GM12878 (cell line): ENCODE data around the gene CRTC1. TPM values are rescaled to one million over a fixed set of nuclear protein-coding genes. Genes with fewer than 3 reads are reported as not detected.
A peak's percentile ranks its signal among the peaks of the same experiment; 100 is the strongest.

Source experiments
- ATAC-seq: fragments of 200-7000 bp; cut with Tn5 transposase; 3 replicates; pipeline ENCODE4 v1.9.1; 2020; ENCODE audit warnings: mild to moderate bottlenecking, moderate library complexity
- BruUV-seq: library from RNA; stranded (reverse); fragments of 400-500 nt; replicated peaks from 2 replicates; lab custom pipeline; 2021; lab: Mats Ljungman, UMichigan
- CTCF ChIA-PET: fragments of 300-600 bp; sonication (Branson Sonifier 250); formaldehyde crosslinking; extraction: SDS; loops from one replicate; lab custom pipeline; 2021; ENCODE audit warnings: inconsistent platforms; lab: Yijun Ruan, JAX
- POLR2A ChIA-PET: fragments of 350-600 bp; formaldehyde crosslinking; extraction: SDS; loops from one replicate; lab custom pipeline; 2021; ENCODE audit warnings: inconsistent platforms; lab: Charles Lee
- RAD21 ChIA-PET: fragments of 300-600 bp; sonication (Branson Sonifier 250); formaldehyde crosslinking; loops from one replicate; lab custom pipeline; 2023; ENCODE audit warnings: antibody characterized with exemption; ENCODE audit not compliant: unreplicated experiment; lab: Charles Lee
- SMC1A ChIA-PET: fragments of 300-600 bp; sonication (Branson Sonifier 250); formaldehyde crosslinking; loops from one replicate; lab custom pipeline; 2023; ENCODE audit not compliant: unreplicated experiment, uncharacterized antibody; lab: Charles Lee
- DNase-seq: peaks from one replicate; pipeline ENCODE4 v3.0.0-alpha.2; 2011; ENCODE audit warnings: low read depth, low spot score
- FAIRE-seq: peaks from 3 replicates; lab custom pipeline; 2011; peaks lifted over from hg19 to GRCh38; lab: Jason Lieb, UNC
- H2AFZ ChIP-seq: 2 replicates; pipeline ENCODE4 v1.6.0; 2011; ENCODE audit warnings: low read depth, low read length, control low read depth; ENCODE audit not compliant: control insufficient read depth
- H3K27ac ChIP-seq: 2 replicates; pipeline ENCODE4 v1.5.1; 2011; ENCODE audit warnings: control low read depth; ENCODE audit not compliant: control insufficient read depth, insufficient read depth
- H3K27me3 ChIP-seq, 2 experiments: replicated peaks in 1 of 2; 2 replicates each; pipeline versions ENCODE4 v1.6.0 to v1.6.1; 2011; ENCODE audit warnings: low read length in 1 of 2; ENCODE audit not compliant: control insufficient read depth in 2 of 2, insufficient read depth in 2 of 2
- H3K36me3 ChIP-seq, 2 experiments: 2 replicates each; pipeline ENCODE4 v1.5.1; 2011; ENCODE audit warnings: low read length in 1 of 2; ENCODE audit not compliant: control insufficient read depth in 2 of 2, insufficient read depth in 2 of 2
- H3K4me1 ChIP-seq: 2 replicates; pipeline ENCODE4 v1.6.1; 2011; ENCODE audit warnings: mild to moderate bottlenecking, low read length, moderate library complexity, mixed read lengths; ENCODE audit not compliant: control insufficient read depth, insufficient read depth
- H3K4me2 ChIP-seq: 2 replicates; pipeline ENCODE4 v1.6.0; 2011; ENCODE audit warnings: control low read depth; ENCODE audit not compliant: control insufficient read depth, insufficient read depth
- H3K4me3 ChIP-seq: fragments of 200-600 bp; sonication (generic); 2 replicates; pipeline ENCODE4 v1.5.1; 2016
- H3K79me2 ChIP-seq: 2 replicates; pipeline ENCODE4 v1.6.0; 2011; ENCODE audit warnings: low read length; ENCODE audit not compliant: control insufficient read depth, insufficient read depth
- H3K9ac ChIP-seq: 2 replicates; pipeline ENCODE4 v1.8.0; 2011; ENCODE audit warnings: low read length, control low read depth, mixed read lengths; ENCODE audit not compliant: control insufficient read depth, insufficient read depth
- H3K9me3 ChIP-seq: replicated peaks from 3 replicates; pipeline ENCODE4 v1.5.1; 2011; ENCODE audit warnings: mild to moderate bottlenecking, low read length; ENCODE audit not compliant: control insufficient read depth, insufficient read depth
- H4K20me1 ChIP-seq: 2 replicates; pipeline ENCODE4 v1.6.0; 2011; ENCODE audit not compliant: control insufficient read depth, insufficient read depth
- BCL3 ChIP-seq: IDR thresholded peaks from 2 replicates; pipeline ENCODE4 v1.6.1; 2011; ENCODE audit warnings: borderline replicate concordance, low read depth, mild to moderate bottlenecking, moderate library complexity, low read length; ENCODE audit not compliant: insufficient read depth, poor library complexity, severe bottlenecking
- BHLHE40 ChIP-seq, 2 experiments: fragments of 450-650 bp in 1 of 2; IDR thresholded peaks; 2 replicates each; pipeline ENCODE4 v1.6.1; 2011 to 2017; ENCODE audit warnings: low read depth in 2 of 2, borderline replicate concordance in 1 of 2, improper control_type of control experiment in 1 of 2, low read length in 1 of 2, mild to moderate bottlenecking in 1 of 2
- CBX5 ChIP-seq: sonication (generic); IDR thresholded peaks from 2 replicates; pipeline ENCODE4 v1.6.1; 2016; ENCODE audit warnings: low read depth, moderate library complexity, mild to moderate bottlenecking, inconsistent platforms
- CEBPZ ChIP-seq: fragments of 150-350 bp; IDR thresholded peaks from 2 replicates; pipeline ENCODE4 v1.6.1; 2016; ENCODE audit warnings: low read depth, low read length
- POLR2AphosphoS5 ChIP-seq: IDR thresholded peaks from 2 replicates; pipeline ENCODE4 v1.6.1; 2011; ENCODE audit warnings: mild to moderate bottlenecking, low read length, inconsistent platforms
- USF1 ChIP-seq: IDR thresholded peaks from 2 replicates; pipeline ENCODE4 v1.6.1; 2011; ENCODE audit warnings: borderline replicate concordance, low read depth, mild to moderate bottlenecking, moderate library complexity, mixed read lengths, low read length; ENCODE audit not compliant: insufficient read depth; ENCODE audit errors: extremely low read length
- ZBTB11 ChIP-seq: fragments of 450-650 bp; formaldehyde crosslinking; IDR thresholded peaks from 2 replicates; pipeline ENCODE4 v1.5.0; 2022; ENCODE audit warnings: mild to moderate bottlenecking, missing genetic modification characterization
- ZNF687 ChIP-seq: fragments of 450-650 bp; IDR thresholded peaks from 2 replicates; pipeline ENCODE4 v1.6.1; 2017; ENCODE audit warnings: mild to moderate bottlenecking, moderate library complexity
- WGBS: methylation state at CpG from one replicate; pipeline ENCODE4 v1.1.6; 2016; ENCODE audit warnings: low lambda C conversion rate; ENCODE audit not compliant: insufficient replicate concordance, insufficient coverage; ENCODE audit errors: missing lambda C conversion rate; 5-methylcytosine and 5-hydroxymethylcytosine counted together
- in situ Hi-C: fragments of 300-500 bp; cut with MboI; formaldehyde crosslinking; loops from 9 replicates; pipeline ENCODE4 v1.14.3; 2018; ENCODE audit warnings: mixed read lengths
- intact Hi-C: fragments of 100-400 bp; cut with micrococcal nuclease; formaldehyde crosslinking; loops from one replicate; pipeline ENCODE4 v1.14.2; 2022; ENCODE audit not compliant: unreplicated experiment
- polyA plus RNA-seq, 11 experiments: library from polyadenylated mRNA; depleted of rRNA in 4 of 11; unstranded in 6 of 11; stranded (reverse) in 5 of 11; fragments of >200 nt; fragmentation: Nextera tagmentation in 4 of 11; fragmentation: Illumina TruSeq in 1 of 11; extraction: Ambion mirVana in 4 of 11; extraction: Trizol in 1 of 11; gene quantifications; 1 replicate in 1 of 11; 2 replicates in 10 of 11; pipeline versions ENCODE4 v1.2.1 to v1.2.3, GENCODE V29; 2011 to 2016; ENCODE audit warnings: inconsistent platforms in 2 of 11, missing spikeins in 2 of 11, low read depth in 1 of 11
- total RNA-seq, 4 experiments: library from RNA; depleted of rRNA in 3 of 4; stranded (reverse); fragments of >200 nt in 3 of 4; fragmentation: Illumina TruSeq in 1 of 4; extraction: Trizol in 1 of 4; gene quantifications; 2 replicates each; pipeline versions ENCODE4 v1.2.1 to v1.2.3, GENCODE V29; 2013 to 2021

The CRTC1 gene
- total and polyA plus RNA-seq, 10 of the 15 experiments (the other 5 are each of a cell fraction or from before 2014, with no cell fraction given) = 0.02 to 4.6 (median 1.1) TPM; not detected in 1

GRCh38 chr19:18684642-18684993 lies 1.1 kb downstream of the CRTC1 start:
- Histone ChIP-seq H2AFZ (no peak overlapping the region), H3K27ac (no peak overlapping the region)
- TF ChIP-seq BHLHE40 (IDR thresholded peaks at IDR 0.05; ENCODE audit: borderline replicate concordance in 1 of 2, low read depth in 2 of 2, low read length in 1 of 2) = no peak
- no peak for TF ChIP-seq CEBPZ
- TF ChIP-seq BCL3 = no peak
- no peak for TF ChIP-seq ZNF687
- TF ChIP-seq CBX5 = no peak
- no peak for TF ChIP-seq ZBTB11 (CRISPR knock-in tag)
- TF ChIP-seq USF1 = no peak
- TF ChIP-seq POLR2AphosphoS5 = no peak

More at GRCh38 chr19:18684642-18684993, 1.1 kb downstream of the CRTC1 start:
- no peaks in the 10 kb centered on the region; the same call in 1 of the 2 replicates for H3K79me2 ChIP-seq
- SMC1A ChIA-PET = no interaction called here
- peak overlapping the region; percentile 94 for H3K4me2 ChIP-seq
- BruUV-seq = no TSS peak
- no peak for DNase-seq
- RAD21 ChIA-PET = no interaction called here
- in situ Hi-C loops (no loop called here), intact Hi-C loops (loop anchor here (10.0 kb wide), 1 partner anchor 160 kb away; no protein-coding TSS in a partner anchor)
- ATAC-seq = no peak
- CTCF ChIA-PET = interaction anchor here (0.9 kb wide), 1 partner anchor 233 kb away, joined by 3 read pairs; no protein-coding TSS in a partner anchor
- peak overlapping the region; percentile 68; the same call in 1 of the 2 replicates for H3K4me3 ChIP-seq
- no peaks in the 10 kb centered on the region for H3K27me3 ChIP-seq
- H3K4me1 ChIP-seq = peaks cover 12% of the 10 kb centered on the region
- POLR2A ChIA-PET = no interaction called here
- H4K20me1 ChIP-seq = no peaks in the 10 kb centered on the region
- no peak for FAIRE-seq
- H3K9ac ChIP-seq = no peak overlapping the region
- no peaks in the 10 kb centered on the region for H3K9me3 ChIP-seq
- H3K36me3 ChIP-seq = no peaks in the 10 kb centered on the region
- 67% methylated on average over 3 of the region's 3 CpGs for WGBS
